PFSK-1 (cell line): Measurements from ENCODE around the gene COL7A1.

Experiments
- FOXP2 ChIP-seq: optimal IDR thresholded peaks from 2 replicates; pipeline ENCODE3; 2011; ENCODE audit warnings: borderline replicate concordance, control low read depth, inconsistent platforms; ENCODE audit not compliant: insufficient read depth; ENCODE audit errors: extremely low read length, extremely low read depth
- POLR2AphosphoS5 ChIP-seq: IDR thresholded peaks from 2 replicates; pipeline ENCODE4 v1.6.1; 2012; ENCODE audit warnings: low read depth, mild to moderate bottlenecking, control low read depth, low read length, moderate library complexity
- REST ChIP-seq, 2 experiments: IDR thresholded peaks; 2 replicates each; pipeline versions ENCODE4 v1.6.1 to v1.8.0; 2011 to 2012; ENCODE audit warnings: low read depth in 2 of 2, low read length in 2 of 2, control low read depth in 1 of 2, inconsistent platforms in 1 of 2, mild to moderate bottlenecking in 1 of 2, moderate library complexity in 1 of 2; ENCODE audit not compliant: insufficient read depth in 1 of 2
- SIN3A ChIP-seq: IDR thresholded peaks from 2 replicates; pipeline ENCODE4 v1.6.1; 2012; ENCODE audit warnings: mild to moderate bottlenecking, low read length, moderate library complexity, borderline replicate concordance; ENCODE audit not compliant: insufficient read depth
- TAF1 ChIP-seq: IDR thresholded peaks from 2 replicates; pipeline ENCODE4 v1.6.1; 2012; ENCODE audit warnings: low read length, control low read depth, borderline replicate concordance; ENCODE audit not compliant: insufficient read depth

Gene COL7A1

GRCh38 chr3:48587686-48588085, 7.4 kb downstream of the COL7A1 start:
- TF ChIP-seq TAF1 (no peak), FOXP2 (no peak), REST (IDR thresholded peaks at IDR 0.05; ENCODE audit: insufficient read depth in 1 of 2, low read depth in 2 of 2, low read length in 2 of 2) (no peak), SIN3A (no peak), POLR2AphosphoS5 (no peak)

- no peak for TF ChIP-seq REST (IDR thresholded peaks at IDR 0.05; ENCODE audit: insufficient read depth in 1 of 2, low read depth in 2 of 2, low read length in 2 of 2)
- TF ChIP-seq SIN3A: no peak
- no peak for TF ChIP-seq POLR2AphosphoS5
- TF ChIP-seq TAF1: no peak
These were observed 9.7 kb downstream of the COL7A1 start for GRCh38 chr3:48585411-48585810.

GRCh38 chr3:48584836-48585235, 10.3 kb downstream of the COL7A1 start:
- TF ChIP-seq POLR2AphosphoS5: no peak
- no peak for TF ChIP-seq REST (IDR thresholded peaks at IDR 0.05; ENCODE audit: insufficient read depth in 1 of 2, low read depth in 2 of 2, low read length in 2 of 2)
- TF ChIP-seq FOXP2: no peak
- no peak for TF ChIP-seq SIN3A
- TF ChIP-seq TAF1: no peak

DNA sequence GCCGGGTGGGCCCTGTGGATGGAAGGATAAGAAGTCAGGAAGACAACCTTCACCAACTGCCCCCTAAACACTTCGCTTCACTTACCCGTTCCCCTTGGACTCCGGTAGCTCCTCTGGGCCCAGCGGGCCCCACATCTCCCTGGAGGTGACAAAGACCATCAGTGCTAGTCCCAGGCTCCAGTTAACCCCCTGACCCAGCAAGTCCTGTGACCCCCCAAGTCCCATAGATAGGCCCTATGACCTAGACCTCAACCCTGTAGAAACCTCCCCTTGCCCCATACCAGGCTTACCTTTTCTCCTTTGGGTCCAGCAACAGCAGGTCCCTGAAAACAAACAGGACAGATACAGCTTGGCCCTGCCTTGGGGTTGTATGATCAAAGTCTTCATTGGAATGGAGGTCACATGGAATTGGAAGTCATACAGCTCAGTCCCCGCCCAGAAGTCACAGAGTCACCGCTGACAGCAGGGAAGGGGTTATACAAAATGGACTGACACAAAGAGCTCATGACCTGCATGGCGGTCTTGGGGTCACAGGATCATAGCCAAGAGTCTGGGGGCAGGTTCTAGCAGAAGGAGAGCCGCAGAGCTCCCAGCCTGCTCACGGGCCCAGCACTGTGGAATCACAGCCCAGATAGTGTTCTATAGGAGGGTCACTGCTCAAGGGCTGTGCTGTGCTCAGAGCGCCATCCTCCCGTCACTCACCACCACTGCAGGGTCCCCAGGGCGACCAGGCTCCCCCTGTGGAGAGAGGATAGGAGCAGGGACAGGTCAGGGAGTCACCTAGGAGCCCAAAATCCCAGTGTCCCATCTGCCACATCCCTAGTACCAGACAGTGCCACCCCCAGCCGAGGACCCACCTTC, 13.3 kb downstream of the COL7A1 start:
- TF ChIP-seq POLR2AphosphoS5: no peak
- TF ChIP-seq SIN3A: no peak
- no peak for TF ChIP-seq FOXP2
- no peak for TF ChIP-seq TAF1
- no peak for TF ChIP-seq REST (IDR thresholded peaks at IDR 0.05; ENCODE audit: insufficient read depth in 1 of 2, low read depth in 2 of 2, low read length in 2 of 2)

DNA sequence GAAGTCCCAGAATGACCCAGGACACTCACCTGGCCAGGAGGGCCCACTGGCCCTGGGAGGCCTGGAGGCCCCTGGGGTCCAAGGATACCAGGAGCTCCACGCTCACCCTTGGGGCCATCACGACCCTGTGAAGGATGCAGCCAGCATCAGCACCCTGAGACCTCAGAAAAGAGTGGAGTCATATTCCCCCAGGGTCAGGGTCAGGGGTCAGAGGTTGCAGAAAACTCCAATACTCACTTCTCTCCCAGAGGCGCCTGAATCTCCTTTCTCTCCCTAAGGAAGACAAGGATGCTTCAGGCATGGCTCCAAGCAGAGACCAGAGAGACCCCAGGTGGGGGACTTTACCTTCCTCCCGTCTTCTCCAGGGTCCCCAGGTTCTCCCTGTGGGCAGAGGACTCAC, 18.5 kb downstream of the COL7A1 start:
- TF ChIP-seq REST (IDR thresholded peaks at IDR 0.05; ENCODE audit: insufficient read depth in 1 of 2, low read depth in 2 of 2, low read length in 2 of 2) (no peak), FOXP2 (no peak), POLR2AphosphoS5 (no peak), SIN3A (no peak), TAF1 (no peak)
